HepG2 (cell line): ENCODE measurements around the gene CELF2.

Experiments
- CEBPG ChIP-seq: IDR thresholded peaks from 2 replicates; pipeline ENCODE4 v1.6.1; 2016
- GATA4 ChIP-seq: sonication (generic); IDR thresholded peaks from 2 replicates; pipeline ENCODE4 v1.6.1; 2016; ENCODE audit warnings: antibody characterized with exemption, low read depth, borderline replicate concordance
- ZNF441 ChIP-seq: sonication (generic); formaldehyde crosslinking; IDR thresholded peaks from 2 replicates; pipeline ENCODE4 v1.7.0; 2021; ENCODE audit warnings: missing genetic modification reagents, borderline replicate concordance
- TF ChIP-seq, protein P1 (sequence below): sonication (generic); formaldehyde crosslinking; IDR thresholded peaks from 2 replicates; pipeline ENCODE4 v1.4.0; 2020; ENCODE audit warnings: low read depth, mild to moderate bottlenecking, missing genetic modification reagents
- TF ChIP-seq, protein P2 (sequence below): sonication (generic); formaldehyde crosslinking; IDR thresholded peaks from 2 replicates; pipeline ENCODE4 v1.4.0; 2020; ENCODE audit warnings: missing genetic modification reagents

DNA sequence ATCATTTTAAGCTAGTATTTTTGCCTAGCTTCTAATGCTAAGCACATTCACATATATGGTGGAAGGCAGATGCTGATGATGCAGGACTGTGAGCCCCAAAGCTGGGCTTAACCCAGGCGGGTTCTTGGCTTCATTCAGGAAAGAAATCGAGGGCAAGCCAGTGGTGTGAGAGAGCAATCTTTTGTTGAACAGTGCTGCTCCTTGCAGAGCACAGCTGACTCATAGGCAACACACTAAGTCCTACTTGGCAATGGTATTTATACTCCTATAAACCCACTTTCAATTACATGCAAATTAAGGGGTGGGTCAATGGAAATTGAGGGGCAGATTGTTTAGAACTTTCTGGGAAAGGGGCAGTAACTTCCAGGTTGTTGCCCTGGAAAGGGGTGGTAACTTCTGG is 42.0 kb upstream of the CELF2 start:
- TF ChIP-seq ZNF441 (CRISPR knock-in tag) (no peak), CEBPG (no peak), GATA4 (no peak)
- TF ChIP-seq, protein P1, sequence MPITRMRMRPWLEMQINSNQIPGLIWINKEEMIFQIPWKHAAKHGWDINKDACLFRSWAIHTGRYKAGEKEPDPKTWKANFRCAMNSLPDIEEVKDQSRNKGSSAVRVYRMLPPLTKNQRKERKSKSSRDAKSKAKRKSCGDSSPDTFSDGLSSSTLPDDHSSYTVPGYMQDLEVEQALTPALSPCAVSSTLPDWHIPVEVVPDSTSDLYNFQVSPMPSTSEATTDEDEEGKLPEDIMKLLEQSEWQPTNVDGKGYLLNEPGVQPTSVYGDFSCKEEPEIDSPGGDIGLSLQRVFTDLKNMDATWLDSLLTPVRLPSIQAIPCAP (CRISPR knock-in tag), result no peak
- TF ChIP-seq, protein P2, sequence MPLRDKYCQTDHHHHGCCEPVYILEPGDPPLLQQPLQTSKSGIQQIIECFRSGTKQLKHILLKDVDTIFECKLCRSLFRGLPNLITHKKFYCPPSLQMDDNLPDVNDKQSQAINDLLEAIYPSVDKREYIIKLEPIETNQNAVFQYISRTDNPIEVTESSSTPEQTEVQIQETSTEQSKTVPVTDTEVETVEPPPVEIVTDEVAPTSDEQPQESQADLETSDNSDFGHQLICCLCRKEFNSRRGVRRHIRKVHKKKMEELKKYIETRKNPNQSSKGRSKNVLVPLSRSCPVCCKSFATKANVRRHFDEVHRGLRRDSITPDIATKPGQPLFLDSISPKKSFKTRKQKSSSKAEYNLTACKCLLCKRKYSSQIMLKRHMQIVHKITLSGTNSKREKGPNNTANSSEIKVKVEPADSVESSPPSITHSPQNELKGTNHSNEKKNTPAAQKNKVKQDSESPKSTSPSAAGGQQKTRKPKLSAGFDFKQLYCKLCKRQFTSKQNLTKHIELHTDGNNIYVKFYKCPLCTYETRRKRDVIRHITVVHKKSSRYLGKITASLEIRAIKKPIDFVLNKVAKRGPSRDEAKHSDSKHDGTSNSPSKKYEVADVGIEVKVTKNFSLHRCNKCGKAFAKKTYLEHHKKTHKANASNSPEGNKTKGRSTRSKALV (CRISPR knock-in tag), result no peak
